SKM-1 (cell line): ENCODE measurements around the gene EIF2S1.

Source experiments
- DNase-seq: peaks from one replicate; lab custom pipeline; 2025; ENCODE audit not compliant: unreplicated experiment; lab: John Stamatoyannopoulos, UW

The EIF2S1 gene

DNA sequence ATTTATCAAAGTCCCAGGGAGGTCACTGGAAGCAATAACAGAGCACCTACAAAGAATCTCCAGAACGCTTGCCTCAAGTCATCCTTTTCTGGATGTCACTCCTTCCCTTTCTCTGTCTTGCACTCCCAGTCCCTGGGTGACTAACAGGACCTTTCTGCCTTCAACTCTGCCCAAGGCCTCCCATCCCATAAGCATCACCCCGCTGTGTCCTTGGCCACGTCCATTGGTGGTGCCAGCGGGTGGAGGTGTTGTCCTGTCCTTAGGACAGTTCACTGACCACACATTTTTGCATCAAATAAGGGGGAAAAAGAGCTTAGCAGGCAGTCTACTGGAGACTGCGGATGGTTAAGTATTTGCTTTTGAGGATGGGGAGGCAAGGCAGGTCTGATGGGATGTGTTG is 75.5 kb downstream of the EIF2S1 start:
- no peak for DNase-seq
